Femur (tissue), 1 donor: ENCODE data around the gene MED9.

Source experiments
- DNase-seq: peaks from one replicate; pipeline ENCODE4 v3.0.0-alpha.2; 2017

The MED9 gene

DNA sequence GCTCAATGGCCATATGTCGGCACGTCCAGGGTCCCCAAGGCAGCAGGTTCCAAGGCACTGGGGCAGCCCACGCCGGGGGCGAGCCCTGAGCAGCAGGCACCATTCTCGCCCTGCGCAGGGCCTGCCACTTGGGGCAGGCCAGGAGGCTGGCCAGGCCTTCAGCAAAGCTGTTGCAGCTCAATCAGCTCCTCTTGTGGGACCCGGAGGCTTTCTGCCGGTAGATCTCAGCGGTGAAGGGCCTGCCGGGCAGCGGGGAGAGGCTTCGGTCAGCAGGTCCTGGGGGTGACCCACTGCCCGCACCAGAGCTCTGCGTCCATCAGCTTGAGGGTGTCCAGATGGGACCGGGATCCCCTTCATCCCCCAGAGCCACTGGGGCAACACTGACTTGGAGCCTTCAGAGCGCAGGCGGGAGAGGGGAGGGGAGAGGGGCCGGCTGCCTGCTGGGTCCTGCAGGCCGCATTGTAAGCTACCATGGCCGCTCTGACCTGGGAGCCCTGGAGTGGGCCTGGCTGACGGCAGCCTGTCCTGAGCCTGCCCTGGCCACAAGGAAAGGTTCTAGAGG lies 28.9 kb downstream of the MED9 start:
- peak; percentile 14 for DNase-seq

DNA sequence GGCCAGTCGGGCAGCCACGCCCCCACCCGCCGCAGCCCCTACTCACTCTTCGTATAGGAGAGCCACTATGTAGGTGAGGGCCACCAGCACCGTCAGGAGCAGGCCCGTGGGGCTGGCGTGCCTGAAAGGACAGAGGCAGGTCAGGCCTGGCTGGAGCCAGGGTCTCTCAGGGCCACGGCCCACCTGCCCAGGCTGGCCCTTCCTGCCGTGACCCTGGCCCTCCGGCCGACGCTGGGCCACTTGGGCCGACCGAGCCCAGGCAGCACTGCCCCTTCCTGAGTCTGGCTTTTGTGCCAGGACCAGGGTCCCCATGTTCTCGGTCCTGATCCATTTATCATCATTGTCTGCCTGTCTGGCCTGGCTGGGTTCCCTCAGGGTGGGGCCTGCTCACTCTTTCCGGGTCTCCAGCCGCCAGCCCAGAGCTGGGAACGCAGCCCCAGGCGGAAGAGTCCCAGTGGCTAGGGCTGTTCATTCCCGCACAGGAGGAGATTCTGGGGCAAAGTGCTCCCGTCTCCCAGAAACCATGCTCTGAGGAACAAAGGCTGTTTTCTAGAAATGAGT lies 29.5 kb downstream of the MED9 start:
- DNase-seq = peak; percentile 52

DNA sequence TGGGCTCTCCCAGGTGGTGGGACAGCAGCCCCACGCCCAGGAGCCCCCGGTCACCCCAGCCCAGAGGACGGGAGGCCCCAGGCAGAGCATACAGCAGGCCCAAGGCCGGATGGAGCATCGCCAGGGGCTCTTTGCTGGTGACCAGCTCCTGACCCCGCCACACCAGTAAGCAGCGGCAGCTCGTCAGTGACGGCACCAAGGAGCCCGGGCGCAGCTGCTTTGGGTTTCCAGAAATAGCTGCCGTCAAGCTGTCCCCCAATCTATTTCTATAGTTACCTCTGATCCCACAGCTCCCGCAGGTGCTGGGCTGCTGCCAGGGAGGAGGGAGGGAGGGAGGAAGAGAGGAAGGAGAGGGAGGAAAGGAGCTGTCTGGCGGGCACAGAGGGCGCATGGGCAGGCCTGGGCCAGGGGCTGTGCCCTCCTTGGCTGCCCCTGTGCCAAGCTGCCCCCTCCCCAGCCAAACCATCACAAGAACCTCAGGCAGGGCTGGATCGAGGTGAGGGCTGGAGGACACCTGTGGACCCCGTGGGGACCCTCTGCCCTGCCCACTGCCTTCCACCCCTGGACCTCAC lies 30.2 kb downstream of the MED9 start:
- DNase-seq = peak; percentile 86

DNA sequence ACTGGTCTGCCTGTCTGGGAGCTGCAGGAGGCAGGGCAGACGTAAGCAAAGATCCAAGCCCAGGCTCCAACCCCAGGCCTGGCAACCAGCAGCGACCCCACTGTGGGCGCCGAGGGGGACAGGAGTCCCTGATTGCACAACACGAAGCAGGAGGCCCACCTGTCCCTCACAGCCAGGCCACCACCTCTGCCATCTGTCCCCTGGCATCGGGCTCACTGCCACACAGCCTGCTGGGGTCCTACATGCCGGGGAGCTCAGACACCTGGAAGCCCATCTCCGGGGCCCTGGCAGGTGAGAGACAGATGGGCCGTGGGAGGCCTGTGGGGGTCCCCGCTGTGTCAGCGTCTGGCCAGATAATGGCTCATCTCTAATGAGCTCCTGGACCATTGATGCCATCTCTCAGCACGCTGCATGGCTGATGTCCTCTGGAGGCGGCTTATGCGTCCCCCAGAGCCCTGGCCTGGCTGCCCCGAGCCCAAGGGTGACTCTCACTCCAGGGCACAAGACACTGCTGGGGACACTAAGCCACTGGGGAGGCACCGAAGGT lies 30.7 kb downstream of the MED9 start:
- DNase-seq = peak; percentile 24

DNA sequence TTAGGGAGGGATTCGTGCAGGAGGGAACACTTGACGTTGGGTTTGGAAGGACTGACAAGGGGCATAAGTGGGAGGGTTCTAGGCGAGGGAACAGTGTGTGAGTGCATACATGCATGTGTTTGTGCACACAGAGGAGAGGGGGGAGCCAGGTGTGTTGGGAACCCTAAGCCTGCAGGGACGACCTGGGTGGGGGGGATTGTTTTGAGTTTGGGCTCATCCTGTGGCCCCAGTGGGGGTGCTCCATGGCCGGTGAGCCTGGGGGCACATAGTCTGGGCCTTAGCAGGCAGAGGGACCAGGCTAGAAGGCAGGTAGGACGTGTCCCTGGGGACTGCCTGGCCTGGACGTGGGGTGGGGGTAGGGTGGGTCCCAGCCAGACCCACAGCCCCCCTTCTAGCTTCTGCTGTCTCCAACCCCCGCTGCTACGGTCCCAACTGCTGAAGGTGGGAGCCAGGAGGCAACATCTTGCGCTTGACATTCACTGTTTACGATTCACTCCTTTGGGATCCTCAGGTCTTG lies 31.3 kb downstream of the MED9 start:
- DNase-seq = peak; percentile 17

DNA sequence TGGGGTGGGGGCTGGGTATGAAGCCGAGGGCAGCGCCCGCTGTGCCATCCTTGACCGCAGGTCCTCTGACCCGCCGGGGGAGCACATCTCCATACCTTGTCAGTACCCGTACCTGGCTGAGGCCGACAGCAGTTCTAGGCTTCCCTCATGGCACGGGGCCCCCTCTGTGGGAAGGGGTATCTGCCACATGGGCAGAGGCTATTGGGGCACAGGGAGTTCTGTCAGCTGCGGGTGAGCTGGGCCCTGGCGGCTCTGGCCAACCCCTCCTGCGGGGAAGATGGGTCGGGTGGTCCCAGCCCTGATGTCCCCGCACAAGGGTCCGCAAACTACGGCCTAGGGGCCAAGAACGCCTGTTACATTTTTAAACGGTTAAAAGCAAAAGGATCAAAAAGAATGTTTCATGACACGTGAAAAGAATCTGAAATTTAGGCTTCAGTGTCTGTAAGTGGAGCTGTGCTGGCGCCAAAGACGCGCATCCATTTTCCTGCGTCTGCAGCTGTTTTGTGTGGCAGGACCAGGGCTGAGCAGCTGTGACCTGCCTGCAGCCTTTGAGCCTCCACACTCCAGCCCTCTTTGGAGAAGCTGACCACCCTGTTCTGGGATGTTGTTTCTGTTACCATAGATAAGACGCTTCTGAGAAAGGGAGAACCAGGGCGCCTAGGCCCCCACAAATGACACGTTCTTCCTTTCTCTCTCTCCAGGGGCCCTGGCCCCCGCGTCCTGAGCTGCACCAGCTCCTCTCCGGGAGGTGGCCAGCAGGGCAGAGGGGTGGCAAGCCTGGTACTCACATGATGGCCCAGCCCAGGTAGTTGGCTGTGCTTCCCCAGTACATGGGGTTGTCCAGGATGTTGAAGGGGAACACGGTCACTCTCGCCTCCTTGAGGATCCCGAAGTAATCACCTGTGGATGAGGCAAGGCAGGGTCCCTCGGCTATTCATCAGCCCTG lies 32.1 kb downstream of the MED9 start:
- peak; percentile 46 for DNase-seq

DNA sequence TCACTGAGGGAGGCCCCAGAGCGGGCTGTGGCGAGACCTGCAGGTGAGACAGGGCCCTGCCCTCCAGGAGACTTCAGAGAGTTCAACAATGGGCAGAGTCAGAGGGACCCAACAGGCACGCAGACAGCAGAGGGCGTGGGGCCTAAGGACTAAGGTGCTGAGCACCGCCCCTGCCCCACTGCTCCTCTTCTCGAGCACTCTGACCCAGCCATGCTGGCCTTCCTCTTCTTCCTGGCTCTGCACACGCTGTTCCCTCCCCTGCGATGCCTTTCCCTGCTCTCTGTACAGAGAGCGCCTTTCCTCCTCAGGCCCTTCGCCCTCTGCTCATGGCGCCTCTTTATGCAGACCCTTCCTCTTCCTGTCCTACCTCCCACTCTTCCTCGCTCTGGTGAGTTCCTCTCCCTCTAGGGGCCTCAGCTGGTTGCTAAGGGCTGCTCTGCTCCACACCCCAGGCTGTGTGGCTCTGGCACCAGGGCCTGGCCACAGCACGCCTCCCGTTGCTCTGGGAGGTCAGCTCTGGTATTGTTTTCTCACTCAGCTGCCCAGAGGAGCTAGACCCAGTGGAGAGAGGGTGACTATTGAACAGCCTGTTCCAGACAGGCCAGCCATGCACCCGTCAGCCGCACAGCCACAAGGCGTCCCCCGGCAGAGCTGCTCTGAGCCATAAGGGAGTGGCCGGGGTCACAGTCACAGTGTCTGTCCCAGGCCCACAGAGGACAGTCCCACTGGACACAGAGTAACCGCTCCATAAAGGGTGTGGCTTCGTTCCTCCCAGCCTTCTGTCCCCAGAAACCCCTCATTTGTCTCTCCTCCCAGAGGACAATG lies 33.0 kb downstream of the MED9 start:
- peak; percentile 15 for DNase-seq

DNA sequence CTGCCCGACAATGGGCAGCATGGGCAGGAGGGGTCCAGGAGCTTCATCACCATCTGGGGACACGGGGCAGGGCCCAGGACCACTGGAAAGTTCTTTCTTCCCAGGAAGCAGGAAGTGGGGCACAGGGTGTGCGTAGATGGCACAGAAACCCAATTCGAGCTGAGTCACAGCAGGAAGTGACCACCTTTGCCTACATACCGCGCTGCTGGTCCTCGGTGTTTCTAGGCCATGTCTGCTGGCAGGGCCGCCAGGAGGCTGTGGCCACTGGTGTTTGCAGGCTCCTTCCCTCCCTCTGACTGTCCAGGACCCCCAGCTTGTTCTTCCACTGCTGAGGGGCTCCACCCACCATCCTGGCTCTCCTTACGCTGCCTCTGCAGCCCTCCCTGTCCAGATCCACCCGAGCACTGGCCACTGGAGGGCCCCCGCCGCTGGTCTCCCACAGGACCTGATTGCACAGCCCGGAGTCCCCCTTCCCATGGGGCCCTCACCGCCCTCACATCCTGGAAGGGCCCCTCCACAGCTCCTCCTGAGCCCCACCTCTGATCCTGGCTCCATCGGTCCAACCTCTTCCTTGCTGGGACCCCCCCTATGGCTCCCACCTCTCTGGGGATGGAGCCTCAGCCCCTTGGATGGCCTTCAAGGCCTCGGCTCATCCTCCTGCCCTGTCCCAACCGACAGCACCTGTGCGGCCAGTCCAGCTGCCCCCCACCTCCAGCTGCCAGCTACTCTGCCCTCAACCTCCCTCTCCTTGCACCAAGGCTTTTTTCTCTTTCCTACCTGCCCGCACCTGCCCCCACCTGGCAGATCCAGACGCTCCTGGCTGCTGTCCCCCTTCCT lies 33.9 kb downstream of the MED9 start:
- peak; percentile 16 for DNase-seq

DNA sequence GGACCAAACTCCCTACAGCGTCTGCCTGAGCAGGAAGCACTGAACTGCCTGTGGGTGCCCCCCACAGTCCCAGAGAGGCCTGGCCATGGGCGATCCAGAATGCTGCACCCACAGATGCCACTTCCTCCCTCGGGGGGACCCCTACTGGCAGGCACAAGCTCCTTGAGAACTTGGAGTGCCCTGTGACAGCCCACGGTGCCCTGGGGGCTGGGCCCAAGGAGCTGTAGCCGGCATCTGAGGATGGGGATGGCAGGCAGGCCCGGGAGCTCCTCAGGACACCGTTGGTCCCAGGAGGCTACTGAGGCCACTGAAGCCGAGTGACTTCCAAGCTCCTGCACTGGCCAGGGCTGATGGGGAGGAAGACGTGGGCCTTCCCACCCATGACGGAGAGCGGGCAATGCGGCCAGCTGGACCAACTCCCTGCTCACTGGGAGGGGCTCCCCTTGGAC lies 34.5 kb downstream of the MED9 start:
- DNase-seq = no peak

DNA sequence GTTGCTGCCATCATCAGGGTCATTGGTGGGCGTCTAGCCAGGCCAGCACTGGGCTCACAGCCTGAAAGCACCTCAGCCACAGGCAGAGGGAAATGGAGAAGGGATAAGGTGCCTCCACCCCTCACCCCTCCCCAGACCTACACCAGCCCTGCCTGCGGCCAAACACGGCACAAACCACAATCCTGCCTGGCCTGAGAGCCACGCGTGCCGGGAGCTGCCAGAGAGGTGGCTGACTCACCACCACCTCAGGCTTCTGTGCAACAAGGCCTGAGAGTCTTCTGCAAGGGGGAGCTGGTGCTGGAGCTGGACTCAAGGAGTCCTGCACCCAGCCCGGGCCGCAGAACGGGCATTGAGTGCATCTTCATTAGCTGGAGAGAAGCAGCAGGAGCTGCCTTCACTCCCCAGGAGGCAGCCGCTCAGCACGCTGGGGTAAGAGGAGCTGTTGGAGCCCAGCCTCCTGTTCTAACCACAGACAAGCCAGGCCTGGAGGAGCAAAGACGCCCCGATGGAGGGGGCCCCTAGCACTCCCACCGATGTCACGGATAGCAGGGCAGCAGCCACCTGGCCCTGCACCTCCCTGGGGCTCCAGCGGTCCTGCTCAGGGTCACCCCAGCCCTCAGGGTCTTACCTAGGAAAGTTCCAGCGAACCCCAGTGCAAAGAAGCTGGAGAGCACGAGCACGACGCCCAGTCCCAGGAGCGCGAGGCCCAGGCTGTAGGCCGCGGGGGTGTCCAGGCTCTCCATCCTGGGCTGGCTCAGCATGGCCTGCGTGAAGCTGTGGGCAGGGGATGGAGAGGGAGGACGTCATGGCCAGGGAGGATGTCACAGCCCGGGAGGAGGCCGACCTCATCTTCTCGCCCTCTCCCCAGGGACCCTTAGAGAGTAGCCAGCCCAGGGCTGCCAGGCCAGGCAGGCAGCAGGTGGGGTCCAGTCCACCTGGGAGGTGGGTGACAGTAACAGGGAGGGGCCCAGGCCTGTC lies 35.4 kb downstream of the MED9 start:
- DNase-seq = peak; percentile 76

DNA sequence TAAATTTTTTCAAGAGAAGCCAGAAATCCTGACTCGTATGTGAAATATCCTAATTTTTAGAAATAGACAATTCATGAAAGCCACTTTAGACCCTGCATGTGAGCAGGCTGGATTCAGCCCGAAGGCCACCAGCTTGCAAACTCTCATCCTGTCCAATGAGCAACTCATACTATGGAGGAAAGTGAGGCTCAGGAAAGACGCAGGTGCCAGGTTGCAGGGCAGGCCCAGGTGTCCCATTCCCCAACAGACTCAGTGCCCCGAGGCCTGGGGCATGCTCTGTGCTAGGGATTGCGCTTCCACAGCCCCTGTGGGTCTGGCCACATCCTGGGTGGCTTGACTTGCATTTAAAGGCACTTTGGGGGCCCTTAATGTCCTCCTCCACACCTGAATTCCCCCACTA lies 36.1 kb downstream of the MED9 start:
- no peak for DNase-seq

DNA sequence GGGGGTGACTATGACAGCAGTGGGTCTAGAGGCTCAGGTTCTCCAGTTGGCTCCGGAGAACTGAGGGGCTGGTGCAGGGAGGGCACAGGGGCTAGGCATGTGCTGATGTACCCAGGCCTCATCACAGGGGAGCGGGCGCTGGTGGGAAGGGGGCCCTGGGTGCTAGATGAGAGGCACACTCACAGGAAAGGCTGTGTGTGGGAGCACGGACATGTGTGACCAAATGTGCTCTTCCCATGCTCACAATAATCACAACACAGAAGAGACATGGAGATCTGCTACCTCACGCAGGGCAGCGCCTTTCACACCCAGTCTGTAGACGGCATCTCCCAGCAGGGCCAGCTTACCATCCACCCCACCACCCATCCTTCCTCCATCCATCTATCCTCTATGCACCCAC lies 36.8 kb downstream of the MED9 start:
- DNase-seq = no peak

DNA sequence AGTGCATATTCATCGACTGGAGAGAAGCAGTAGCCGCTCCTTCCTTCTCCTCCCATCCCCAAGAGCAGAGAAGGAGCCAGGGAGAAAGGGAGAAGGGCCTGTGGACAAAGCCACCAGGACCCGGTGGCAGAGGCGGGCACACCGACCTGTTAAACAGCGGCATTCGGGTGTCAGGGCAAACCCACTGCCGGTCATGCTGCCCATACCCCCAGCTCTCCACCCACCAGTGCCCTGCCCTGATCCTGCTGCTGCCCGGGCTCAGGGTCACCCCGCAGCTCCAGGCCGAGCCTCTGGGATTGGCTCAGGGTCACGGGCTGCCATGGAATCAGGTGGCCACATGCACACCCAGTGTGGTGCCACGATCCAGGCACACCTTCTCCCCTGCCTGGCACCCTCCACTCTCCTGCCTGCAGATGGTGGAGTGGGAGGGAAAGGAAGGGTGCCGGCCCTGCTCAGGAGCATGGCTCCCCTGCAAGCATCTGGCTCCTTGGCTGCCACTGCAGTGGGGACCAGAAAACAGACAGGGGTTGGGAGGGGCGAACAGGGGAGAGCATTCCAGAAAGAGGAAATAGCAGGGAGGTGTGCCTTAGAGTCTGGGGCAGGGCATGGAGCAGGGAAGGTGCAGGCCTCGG lies 37.7 kb downstream of the MED9 start:
- DNase-seq = peak; percentile 20

DNA sequence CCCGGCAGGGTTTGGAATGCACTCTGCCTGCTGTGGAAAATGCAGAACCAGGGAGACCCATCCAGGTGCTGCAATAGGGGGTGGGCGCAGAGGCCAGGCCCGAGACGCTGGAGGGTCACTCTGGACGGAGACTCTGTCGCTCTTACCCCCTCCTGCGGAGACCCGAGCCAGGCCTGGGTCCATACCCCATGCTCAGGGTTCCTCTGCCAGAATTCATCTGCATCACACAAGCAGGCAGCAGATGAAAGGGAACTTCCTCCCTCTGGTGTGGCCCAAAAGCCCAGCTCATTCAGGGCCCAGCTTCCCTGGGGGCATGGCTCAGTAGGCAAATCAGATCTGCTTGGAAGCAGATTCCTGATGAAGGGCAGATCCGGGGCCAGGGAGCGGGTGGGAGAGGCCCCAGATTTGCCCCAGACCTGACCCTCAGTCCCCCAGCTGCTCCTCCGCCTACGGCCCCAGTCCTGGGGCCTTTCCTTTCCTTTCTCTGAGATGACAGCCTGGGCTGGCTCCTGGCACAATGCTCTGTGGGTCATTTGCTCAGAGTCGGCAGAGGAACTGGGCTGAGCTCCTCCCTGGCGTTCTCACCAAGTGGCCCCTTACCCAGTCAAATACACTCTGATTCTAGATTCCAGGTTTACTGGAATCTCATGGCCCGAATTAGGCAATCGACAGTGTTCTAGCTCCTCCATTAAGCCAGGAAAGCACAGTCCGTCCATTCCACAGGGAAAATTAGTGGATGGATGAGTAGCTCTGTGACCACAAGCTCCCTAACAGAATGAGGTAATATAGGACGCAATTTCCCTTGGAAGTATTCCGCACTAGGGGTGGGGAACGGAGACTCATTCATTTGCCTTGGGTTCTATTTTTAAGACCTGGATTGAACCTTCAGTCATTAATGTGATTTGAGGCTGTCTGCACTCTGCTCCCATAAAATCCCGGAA lies 38.5 kb downstream of the MED9 start:
- DNase-seq = peak; percentile 57

DNA sequence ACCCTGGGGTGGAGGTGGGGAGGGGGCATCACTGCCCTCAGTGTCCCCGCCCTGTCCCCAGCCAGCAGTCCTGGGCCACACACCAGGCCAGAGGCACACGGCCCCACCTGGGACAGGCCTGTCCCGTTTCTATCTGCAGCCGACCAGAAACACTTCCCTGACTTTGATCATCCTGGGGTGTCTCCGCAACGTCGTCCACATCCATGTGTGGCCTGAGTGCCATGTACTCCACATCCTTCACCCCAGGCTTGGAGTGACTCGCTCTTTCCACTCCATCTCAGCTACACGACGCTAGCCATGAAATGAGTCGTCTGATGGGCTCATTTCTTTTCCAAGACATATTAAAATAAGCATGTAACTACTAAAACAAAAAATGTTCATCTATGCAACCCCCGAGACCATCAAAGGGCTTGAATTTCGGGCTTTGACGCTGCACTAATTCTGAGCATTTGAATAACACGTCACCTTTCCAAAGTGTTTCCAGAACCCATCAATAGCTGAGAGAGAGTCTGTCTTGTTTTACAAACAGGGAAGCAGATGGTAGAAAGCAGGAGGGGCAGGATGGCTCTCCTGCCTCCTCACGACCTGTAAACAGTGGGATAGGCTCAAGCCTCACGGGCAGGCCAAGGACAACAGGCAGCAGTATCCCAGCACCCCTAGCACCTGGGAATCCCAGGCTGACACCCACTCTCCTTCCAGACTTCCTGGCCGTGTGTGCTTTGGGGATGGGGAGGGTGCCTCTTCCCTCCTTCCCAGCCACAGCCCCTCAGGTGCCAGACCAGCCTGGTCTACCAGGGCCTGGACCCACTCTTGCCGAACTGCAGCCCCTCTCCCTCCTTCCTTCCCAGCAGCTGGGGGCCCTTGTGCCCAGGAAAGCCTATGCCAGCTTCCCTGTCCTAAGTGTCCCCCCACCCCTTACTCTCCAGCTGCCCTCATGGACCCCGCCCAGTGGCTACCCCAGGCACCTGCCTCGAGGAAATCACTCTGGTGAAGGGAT lies 39.4 kb downstream of the MED9 start:
- DNase-seq = peak; percentile 73

DNA sequence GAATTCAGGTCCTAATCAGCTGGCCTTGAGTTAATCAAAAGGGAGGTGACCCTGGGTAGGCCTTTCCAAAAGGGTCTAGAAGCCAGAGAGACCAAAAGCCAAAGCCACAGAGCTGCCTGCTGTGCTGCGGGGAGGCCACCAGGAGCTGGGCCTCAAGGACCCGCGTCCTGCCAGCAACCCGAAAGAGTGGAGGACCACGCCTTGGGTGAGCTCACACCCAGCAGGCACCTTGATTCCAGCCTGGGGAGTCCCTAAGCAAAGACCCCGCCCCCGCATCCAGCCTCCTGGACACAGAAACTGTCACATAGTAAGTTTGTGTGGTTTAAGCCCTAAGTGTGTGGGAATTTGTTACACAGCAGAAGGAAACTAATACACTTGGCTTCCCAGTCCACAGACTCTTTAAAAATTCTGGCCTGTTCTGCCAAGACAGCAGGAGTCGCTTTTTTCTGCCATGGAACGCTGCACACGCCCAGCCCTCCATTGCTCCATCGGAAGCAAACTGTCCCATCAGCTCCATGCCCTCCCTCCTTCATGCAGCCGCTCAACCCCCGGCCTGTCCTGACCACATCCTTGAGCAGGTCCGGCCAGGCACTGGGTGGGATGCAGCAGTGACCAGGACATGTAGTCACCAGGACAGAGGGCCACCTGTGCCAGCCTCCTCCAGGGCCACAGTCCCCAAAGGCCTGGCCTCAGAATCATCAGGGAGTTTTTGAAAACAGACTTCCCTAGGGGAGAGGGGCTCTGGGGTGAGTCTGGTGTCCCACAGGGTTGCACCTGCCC lies 40.3 kb downstream of the MED9 start:
- peak; percentile 22 for DNase-seq
